ENCODE data around the gene TMSB10.

Gene TMSB10

GRCh38 chr2:84881581-84882413, 23.7 kb upstream of the TMSB10 start:
- Histone ChIP-seq H3K9ac (ENCODE audit: low read length) (peak overlapping the region; percentile 46), H4K20me1 (ENCODE audit: low read depth, low read length) (no peaks in the 10 kb centered on the region), H2AFZ (ENCODE audit: low read depth, low read length, severe bottlenecking) (peak overlapping the region; percentile 87), H3F3A (ENCODE audit: insufficient read depth) (no peaks in the 10 kb centered on the region), H3K79me2 (ENCODE audit: insufficient read depth, low read length) (no peaks in the 10 kb centered on the region), H3K27ac (ENCODE audit: low read depth, low read length) (no peak overlapping the region), H3K9me2 (replicated peaks; ENCODE audit: insufficient read depth, low read length) (no peaks in the 10 kb centered on the region), H3K9me3 (ENCODE audit: insufficient read depth, low read length) (no peaks in the 10 kb centered on the region), H3K4me2 (ENCODE audit: low read depth, low read length, poor library complexity, severe bottlenecking) (peak overlapping the region; percentile 85), H3K36me3 (ENCODE audit: low read length) (no peaks in the 10 kb centered on the region), H3K27me3 (ENCODE audit: low read length) (no peaks in the 10 kb centered on the region; the same call in 1 of the 2 replicates), H3K4me3 (ENCODE audit: insufficient read depth, low read length, poor library complexity, severe bottlenecking) (peak overlapping the region; percentile 54)
- TF ChIP-seq CTCF (IDR thresholded peaks at IDR 0.05; ENCODE audit: insufficient read depth, low read length, poor library complexity, severe bottlenecking): peak; percentile 65
- no peak for TF ChIP-seq EZH2phosphoT487 (conservative IDR thresholded peaks at IDR 0.05; ENCODE audit: low read length)

- H3K27ac ChIP-seq (ENCODE audit: low read depth, low read length): no peak overlapping the region
- no peaks in the 10 kb centered on the region; the same call in 1 of the 2 replicates for H3K27me3 ChIP-seq (ENCODE audit: low read length)
Observed at GRCh38 chr2:84882414-84882738, 23.1 kb upstream of the TMSB10 start.

GRCh38 chr2:84882775-84883550, 22.5 kb upstream of the TMSB10 start:
- Histone ChIP-seq H3K9me2 (replicated peaks; ENCODE audit: insufficient read depth, low read length) (no peaks in the 10 kb centered on the region), H4K20me1 (ENCODE audit: low read depth, low read length) (no peaks in the 10 kb centered on the region), H3K27me3 (ENCODE audit: low read length) (no peaks in the 10 kb centered on the region; the same call in 1 of the 2 replicates), H2AFZ (ENCODE audit: low read depth, low read length, severe bottlenecking) (no peak overlapping the region), H3K4me2 (ENCODE audit: low read depth, low read length, poor library complexity, severe bottlenecking) (no peak overlapping the region), H3K27ac (ENCODE audit: low read depth, low read length) (no peak overlapping the region), H3K4me3 (ENCODE audit: insufficient read depth, low read length, poor library complexity, severe bottlenecking) (no peak overlapping the region), H3K79me2 (ENCODE audit: insufficient read depth, low read length) (no peaks in the 10 kb centered on the region), H3K36me3 (ENCODE audit: low read length) (no peaks in the 10 kb centered on the region), H3F3A (ENCODE audit: insufficient read depth) (no peaks in the 10 kb centered on the region), H3K9me3 (ENCODE audit: insufficient read depth, low read length) (no peaks in the 10 kb centered on the region), H3K9ac (ENCODE audit: low read length) (no peak overlapping the region)
- TF ChIP-seq EZH2phosphoT487 (conservative IDR thresholded peaks at IDR 0.05; ENCODE audit: low read length): no peak
- TF ChIP-seq CTCF (IDR thresholded peaks at IDR 0.05; ENCODE audit: insufficient read depth, low read length, poor library complexity, severe bottlenecking): no peak

More at GRCh38 chr2:84882414-84882738, 23.1 kb upstream of the TMSB10 start:
- no peaks in the 10 kb centered on the region for H3K9me2 ChIP-seq (replicated peaks; ENCODE audit: insufficient read depth, low read length)
- no peaks in the 10 kb centered on the region for H3K79me2 ChIP-seq (ENCODE audit: insufficient read depth, low read length)
- no peak overlapping the region for H3K4me3 ChIP-seq (ENCODE audit: insufficient read depth, low read length, poor library complexity, severe bottlenecking)
- H3K36me3 ChIP-seq (ENCODE audit: low read length): no peaks in the 10 kb centered on the region
- H3K9me3 ChIP-seq (ENCODE audit: insufficient read depth, low read length): no peaks in the 10 kb centered on the region
- no peaks in the 10 kb centered on the region for H4K20me1 ChIP-seq (ENCODE audit: low read depth, low read length)
- no peaks in the 10 kb centered on the region for H3F3A ChIP-seq (ENCODE audit: insufficient read depth)
- H3K4me2 ChIP-seq (ENCODE audit: low read depth, low read length, poor library complexity, severe bottlenecking): peak overlapping the region; percentile 85
- H3K9ac ChIP-seq (ENCODE audit: low read length): no peak overlapping the region
- TF ChIP-seq EZH2phosphoT487 (conservative IDR thresholded peaks at IDR 0.05; ENCODE audit: low read length): no peak
- TF ChIP-seq CTCF (IDR thresholded peaks at IDR 0.05; ENCODE audit: insufficient read depth, low read length, poor library complexity, severe bottlenecking): no peak
- no peak overlapping the region for H2AFZ ChIP-seq (ENCODE audit: low read depth, low read length, severe bottlenecking)
